Measurements from ENCODE around the gene NEK11. TPM values are rescaled to one million over a fixed set of nuclear protein-coding genes. Genes with fewer than 3 reads are reported as not detected.

The NEK11 gene
- total and polyA plus RNA-seq, 2 donors (not counting 3 experiments of a cell fraction or from before 2014, with no cell fraction given): 1.7 to 4.3 TPM

GRCh38 chr3:131169331-131169730 is 142.7 kb downstream of the NEK11 start:
- dilution Hi-C loops (cut with MboI; ENCODE audit: extremely low pct_ligation_motif_present, low sequenced_read_pairs) (no loop called here), intact Hi-C loops (cut with micrococcal nuclease) (loop anchor here (10.0 kb wide), 1 partner anchor 575 kb away; no protein-coding TSS in a partner anchor)
- no TSS peak for BruUV-seq (replicated peaks)
- Histone ChIP-seq H3K9me1 (replicated peaks; ENCODE audit: control insufficient read depth, extremely low read depth, insufficient read depth, low read length) (no peaks in the 10 kb centered on the region), H4K20me1 (replicated peaks; ENCODE audit: control insufficient read depth, extremely low read depth, insufficient read depth, low read length) (no peaks in the 10 kb centered on the region), H3K79me2 (ENCODE audit: control insufficient read depth, insufficient read depth, low read length) (no peaks in the 10 kb centered on the region), H3K27me3 (ENCODE audit: control insufficient read depth in 2 of 2, insufficient read depth in 2 of 2, low read length in 2 of 2) (no peaks in the 10 kb centered on the region), H2AFZ (ENCODE audit: low read depth, low read length) (no peak overlapping the region), H3K4me1 (ENCODE audit: control insufficient read depth, extremely low read depth, insufficient read depth, low read length) (no peaks in the 10 kb centered on the region), H3K4me3 (replicated peaks in 1 of 3; ENCODE audit: insufficient read depth in 1 of 3, low read depth in 1 of 3, low read length in 3 of 3) (no peak overlapping the region), H3K27ac (ENCODE audit: insufficient read depth, low read depth, low read length) (no peak overlapping the region), H3K9ac (replicated peaks; ENCODE audit: extremely low read depth, insufficient read depth, low read length) (no peak overlapping the region), H3K36me3 (ENCODE audit: control insufficient read depth in 2 of 2, extremely low read depth in 1 of 2, insufficient read depth in 2 of 2, low read length in 2 of 2) (no peaks in the 10 kb centered on the region), H3K4me2 (ENCODE audit: insufficient read depth, low read length) (no peak overlapping the region), H3K9me3 (replicated peaks; ENCODE audit: control insufficient read depth, insufficient read depth, low read length) (no peaks in the 10 kb centered on the region)
- no peak for FAIRE-seq
- CTCF ChIA-PET: interaction anchor here (1.1 kb wide), 1 partner anchor 17 kb away, joined by 3 read pairs; no protein-coding TSS in a partner anchor
- DNase-seq (ENCODE audit: low read depth, low spot score): no peak
- TF ChIP-seq POLR2A (IDR thresholded peaks at IDR 0.05; ENCODE audit: low read depth, low read length) (no peak), EZH2 (IDR thresholded peaks at IDR 0.05; ENCODE audit: borderline replicate concordance, low read depth, low read length, severe bottlenecking) (no peak), GATA2 (IDR thresholded peaks at IDR 0.05; ENCODE audit: insufficient read depth, insufficient read length, low read depth, low read length) (no peak), POLR2AphosphoS5 (IDR thresholded peaks at IDR 0.05; ENCODE audit: insufficient read depth, low read depth, low read length) (no peak), JUN (IDR thresholded peaks at IDR 0.05; ENCODE audit: borderline replicate concordance, insufficient read depth, insufficient read length, low read depth) (no peak), FOS (IDR thresholded peaks at IDR 0.05; ENCODE audit: borderline replicate concordance, insufficient read depth, low read length) (no peak), MYC (IDR thresholded peaks at IDR 0.05; ENCODE audit: low read depth, low read length) (no peak), MAX (IDR thresholded peaks at IDR 0.05; ENCODE audit: insufficient read depth, insufficient read length) (no peak)
- TF ChIP-seq, protein P1, sequence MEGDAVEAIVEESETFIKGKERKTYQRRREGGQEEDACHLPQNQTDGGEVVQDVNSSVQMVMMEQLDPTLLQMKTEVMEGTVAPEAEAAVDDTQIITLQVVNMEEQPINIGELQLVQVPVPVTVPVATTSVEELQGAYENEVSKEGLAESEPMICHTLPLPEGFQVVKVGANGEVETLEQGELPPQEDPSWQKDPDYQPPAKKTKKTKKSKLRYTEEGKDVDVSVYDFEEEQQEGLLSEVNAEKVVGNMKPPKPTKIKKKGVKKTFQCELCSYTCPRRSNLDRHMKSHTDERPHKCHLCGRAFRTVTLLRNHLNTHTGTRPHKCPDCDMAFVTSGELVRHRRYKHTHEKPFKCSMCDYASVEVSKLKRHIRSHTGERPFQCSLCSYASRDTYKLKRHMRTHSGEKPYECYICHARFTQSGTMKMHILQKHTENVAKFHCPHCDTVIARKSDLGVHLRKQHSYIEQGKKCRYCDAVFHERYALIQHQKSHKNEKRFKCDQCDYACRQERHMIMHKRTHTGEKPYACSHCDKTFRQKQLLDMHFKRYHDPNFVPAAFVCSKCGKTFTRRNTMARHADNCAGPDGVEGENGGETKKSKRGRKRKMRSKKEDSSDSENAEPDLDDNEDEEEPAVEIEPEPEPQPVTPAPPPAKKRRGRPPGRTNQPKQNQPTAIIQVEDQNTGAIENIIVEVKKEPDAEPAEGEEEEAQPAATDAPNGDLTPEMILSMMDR (IDR thresholded peaks at IDR 0.05; ENCODE audit: extremely low read depth in 1 of 2, insufficient read depth in 1 of 2, low read depth in 1 of 2, low read length in 2 of 2): no peak
- POLR2A ChIA-PET: no interaction called here
